PC-3 (cell line): ENCODE measurements around the gene FILIP1L. TPM values are rescaled to one million over a fixed set of nuclear protein-coding genes. Genes with fewer than 3 reads are reported as not detected.

Experiments used
- ATAC-seq: fragments of 200-7000 bp; cut with Tn5 transposase; 2 replicates; pipeline ENCODE4 v1.9.1; 2020; ENCODE audit warnings: mild to moderate bottlenecking, moderate library complexity
- BruUV-seq: library from RNA; stranded (reverse); fragments of 400-500 nt; replicated peaks from 2 replicates; lab custom pipeline; 2021; lab: Mats Ljungman, UMichigan
- CTCF ChIA-PET: fragments of 300-600 bp; sonication (Branson Sonifier 250); formaldehyde crosslinking; loops from one replicate; lab custom pipeline; 2022; ENCODE audit warnings: antibody characterized with exemption; lab: Charles Lee
- POLR2A ChIA-PET: fragments of 300-600 bp; sonication (Branson Sonifier 250); formaldehyde crosslinking; loops from one replicate; lab custom pipeline; 2022; ENCODE audit warnings: antibody characterized with exemption; ENCODE audit not compliant: unreplicated experiment; lab: Charles Lee
- DNase-seq: peaks from one replicate; pipeline ENCODE4 v3.0.0-alpha.2; 2015
- H2AFZ ChIP-seq: fragments of 300-600 bp; sonication (generic); 2 replicates; pipeline ENCODE4 v1.6.0; 2016; ENCODE audit warnings: antibody characterized with exemption, low read length
- H3F3A ChIP-seq: fragments of 300-600 bp; sonication (generic); one replicate; pipeline ENCODE4 v1.6.0; 2017; ENCODE audit warnings: antibody characterized with exemption, low read length, control low read depth, mild to moderate bottlenecking; ENCODE audit not compliant: unreplicated experiment
- H3K27ac ChIP-seq: fragments of 300-600 bp; sonication (generic); 2 replicates; pipeline ENCODE4 v1.5.1; 2016; ENCODE audit warnings: mild to moderate bottlenecking, low read length
- H3K27me3 ChIP-seq: fragments of 300-600 bp; sonication (generic); 2 replicates; pipeline ENCODE4 v1.6.1; 2016; ENCODE audit warnings: low read length, mixed read lengths
- H3K36me3 ChIP-seq: fragments of 300-600 bp; sonication (generic); 2 replicates; pipeline ENCODE4 v1.6.1; 2016; ENCODE audit warnings: low read depth, mixed run types, low read length, mixed read lengths
- H3K4me1 ChIP-seq: fragments of 300-600 bp; sonication (generic); 2 replicates; pipeline ENCODE4 v1.5.1; 2016; ENCODE audit warnings: low read length; ENCODE audit not compliant: insufficient read depth
- H3K4me2 ChIP-seq: fragments of 300-600 bp; sonication (generic); 2 replicates; pipeline ENCODE4 v1.6.0; 2016; ENCODE audit warnings: low read length
- H3K4me3 ChIP-seq: fragments of 300-600 bp; sonication (generic); 2 replicates; pipeline ENCODE4 v1.5.1; 2016; ENCODE audit warnings: mild to moderate bottlenecking, low read length, mixed read lengths
- H3K79me2 ChIP-seq: fragments of 300-600 bp; sonication (generic); 2 replicates; pipeline ENCODE4 v1.6.1; 2017; ENCODE audit warnings: low read length, mixed read lengths
- H3K9ac ChIP-seq: fragments of 300-600 bp; sonication (generic); 2 replicates; pipeline ENCODE4 v1.6.0; 2016; ENCODE audit warnings: mild to moderate bottlenecking, low read length
- H3K9me2 ChIP-seq: fragments of 300-600 bp; sonication (generic); replicated peaks from 2 replicates; pipeline ENCODE4 v1.6.1; 2016; ENCODE audit warnings: mixed run types, low read length, mixed read lengths
- H3K9me3 ChIP-seq: fragments of 300-600 bp; sonication (generic); 2 replicates; pipeline ENCODE4 v1.6.1; 2016; ENCODE audit warnings: low read length, mixed read lengths
- H4K20me1 ChIP-seq: fragments of 300-600 bp; sonication (generic); 2 replicates; pipeline ENCODE4 v1.6.1; 2016; ENCODE audit warnings: low read length, mixed read lengths
- EZH2 ChIP-seq: fragments of 300-600 bp; sonication (generic); IDR thresholded peaks from one replicate; pipeline ENCODE4 v1.6.1; 2017; ENCODE audit warnings: antibody characterized with exemption, mild to moderate bottlenecking, low read length; ENCODE audit not compliant: unreplicated experiment
- EZH2phosphoT487 ChIP-seq: fragments of 300-600 bp; sonication (generic); IDR thresholded peaks from 2 replicates; pipeline ENCODE4 v1.6.1; 2018; ENCODE audit warnings: mild to moderate bottlenecking, antibody characterized with exemption, low read length, borderline replicate concordance
- intact Hi-C: fragments of 100-400 bp; cut with micrococcal nuclease; formaldehyde crosslinking; loops from 2 replicates; pipeline ENCODE4 v1.9.0; 2023
- total RNA-seq: library from RNA; depleted of rRNA; stranded (reverse); fragments of >200 nt; gene quantifications from 2 replicates; pipeline ENCODE4 v1.2.3, GENCODE V29; 2014
- TF ChIP-seq, protein P1 (sequence below): fragments of 300-600 bp; sonication (generic); conservative IDR thresholded peaks from 2 replicates; pipeline ENCODE4 v1.5.1; 2017; ENCODE audit warnings: antibody characterized with exemption, low read depth, mild to moderate bottlenecking, low read length

Gene FILIP1L
- total RNA-seq, 1 experiment from 2014 or later: not detected

DNA sequence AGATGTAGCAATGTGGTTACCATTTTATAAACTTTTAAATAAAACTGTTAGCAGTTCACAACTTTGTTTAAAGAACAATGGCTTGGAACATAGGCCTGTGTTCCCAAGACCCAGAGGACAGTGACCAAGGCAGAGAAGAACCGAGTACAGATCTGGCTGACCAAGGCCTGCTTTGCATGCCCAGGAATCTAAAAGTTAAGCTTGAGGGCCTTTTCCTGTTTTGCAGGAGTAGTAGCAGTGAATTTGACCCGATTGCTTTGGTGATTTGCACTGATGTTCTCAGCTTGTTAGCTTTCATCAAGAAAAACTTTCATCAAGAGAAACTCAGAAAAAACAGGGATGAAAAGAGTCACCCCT, 9.9 kb downstream of the FILIP1L start:
- Histone ChIP-seq H3K36me3 (no peaks in the 10 kb centered on the region), H3K4me1 (peaks cover 63% of the 10 kb centered on the region), H3K4me2 (peak overlapping the region; percentile 66), H3K9ac (peak overlapping the region; percentile 6; the same call in 1 of the 2 replicates), H3K27me3 (no peaks in the 10 kb centered on the region), H3K4me3 (no peak overlapping the region), H3F3A (peaks cover 5% of the 10 kb centered on the region), H4K20me1 (0 out of 2 replicates have a peak, but pooled peaks cover 4% of the 10 kb centered on the region), H3K79me2 (no peaks in the 10 kb centered on the region), H2AFZ (no peak overlapping the region), H3K9me3 (no peaks in the 10 kb centered on the region), H3K27ac (peak overlapping the region; percentile 88), H3K9me2 (no peaks in the 10 kb centered on the region)
- no peak for ATAC-seq
- ChIA-PET POLR2A (interaction anchor here (0.8 kb wide), 2 partner anchors 150 to 156 kb away, joined by 5 read pairs; partner anchors contain the start of gene TBC1D23), CTCF (interaction anchor here (0.9 to 1.3 kb wide), 2 partner anchors 57 to 261 kb away, joined by 3 read pairs; no protein-coding TSS in a partner anchor)
- intact Hi-C loops: loop anchor here (2.0 kb wide), 1 partner anchor 262 kb away; no protein-coding TSS in a partner anchor
- BruUV-seq: no TSS peak
- DNase-seq: no peak
- TF ChIP-seq EZH2phosphoT487 (no peak), EZH2 (no peak)
- TF ChIP-seq, protein P1, sequence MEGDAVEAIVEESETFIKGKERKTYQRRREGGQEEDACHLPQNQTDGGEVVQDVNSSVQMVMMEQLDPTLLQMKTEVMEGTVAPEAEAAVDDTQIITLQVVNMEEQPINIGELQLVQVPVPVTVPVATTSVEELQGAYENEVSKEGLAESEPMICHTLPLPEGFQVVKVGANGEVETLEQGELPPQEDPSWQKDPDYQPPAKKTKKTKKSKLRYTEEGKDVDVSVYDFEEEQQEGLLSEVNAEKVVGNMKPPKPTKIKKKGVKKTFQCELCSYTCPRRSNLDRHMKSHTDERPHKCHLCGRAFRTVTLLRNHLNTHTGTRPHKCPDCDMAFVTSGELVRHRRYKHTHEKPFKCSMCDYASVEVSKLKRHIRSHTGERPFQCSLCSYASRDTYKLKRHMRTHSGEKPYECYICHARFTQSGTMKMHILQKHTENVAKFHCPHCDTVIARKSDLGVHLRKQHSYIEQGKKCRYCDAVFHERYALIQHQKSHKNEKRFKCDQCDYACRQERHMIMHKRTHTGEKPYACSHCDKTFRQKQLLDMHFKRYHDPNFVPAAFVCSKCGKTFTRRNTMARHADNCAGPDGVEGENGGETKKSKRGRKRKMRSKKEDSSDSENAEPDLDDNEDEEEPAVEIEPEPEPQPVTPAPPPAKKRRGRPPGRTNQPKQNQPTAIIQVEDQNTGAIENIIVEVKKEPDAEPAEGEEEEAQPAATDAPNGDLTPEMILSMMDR: no peak

DNA sequence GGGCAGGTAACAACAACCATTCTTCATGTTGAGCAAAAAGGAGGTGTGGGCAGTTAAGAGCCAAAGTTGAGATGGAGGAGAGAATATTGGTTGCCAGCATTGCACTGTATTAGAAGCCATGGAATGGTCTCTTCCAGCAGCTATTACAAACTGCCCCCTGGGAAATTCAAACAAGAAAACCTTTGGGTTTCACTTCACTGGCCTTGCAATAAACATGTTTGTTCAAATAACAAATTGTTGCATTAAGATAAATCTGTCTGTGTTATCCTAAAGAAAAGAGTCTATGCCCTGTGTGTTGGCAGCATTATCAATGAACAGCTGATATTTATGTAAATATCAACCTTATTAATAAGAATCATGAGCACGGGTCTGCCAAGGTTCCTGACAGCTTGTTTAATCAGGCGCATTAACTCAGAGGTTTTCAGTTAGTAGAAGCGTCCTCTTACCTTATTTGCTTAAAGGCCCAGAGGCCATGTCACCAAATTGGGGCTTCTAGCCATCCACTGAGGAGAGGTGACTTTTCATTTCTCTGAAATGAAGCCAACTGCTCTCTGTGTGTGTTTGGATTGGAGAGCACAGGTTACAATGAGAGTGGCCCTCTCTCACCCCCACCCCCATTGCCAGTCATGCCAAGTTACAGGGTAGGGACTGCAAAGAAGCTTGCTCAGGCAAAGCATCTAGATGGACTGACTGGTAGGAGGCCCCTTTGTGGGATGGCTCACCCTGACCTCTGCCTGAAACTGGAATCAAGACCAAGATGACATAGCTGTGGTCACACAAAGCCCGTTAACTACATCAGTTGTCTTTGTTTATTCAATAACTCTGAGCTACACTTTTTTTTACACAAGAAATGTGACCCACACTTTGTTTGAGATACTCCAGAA, 10.5 kb downstream of the FILIP1L start:
- H3K27me3 ChIP-seq: no peaks in the 10 kb centered on the region
- 0 out of 2 replicates have a peak, but pooled peaks cover 4% of the 10 kb centered on the region for H4K20me1 ChIP-seq
- peak overlapping the region; percentile 88 for H3K27ac ChIP-seq
- peaks cover 69% of the 10 kb centered on the region for H3K4me1 ChIP-seq
- no peaks in the 10 kb centered on the region for H3K9me2 ChIP-seq
- POLR2A ChIA-PET: interaction anchor here (0.8 kb wide), 1 partner anchor 157 kb away, joined by 5 read pairs; the partner anchor contains the start of gene TBC1D23
- H3K9me3 ChIP-seq: no peaks in the 10 kb centered on the region
- CTCF ChIA-PET: no interaction called here
- BruUV-seq: no TSS peak
- no peaks in the 10 kb centered on the region for H3K79me2 ChIP-seq
- H3K4me3 ChIP-seq: no peak overlapping the region
- peak overlapping the region; percentile 66 for H3K4me2 ChIP-seq
- H3K9ac ChIP-seq: no peak overlapping the region
- intact Hi-C loops: loop anchor here (2.0 kb wide), 1 partner anchor 261 kb away; no protein-coding TSS in a partner anchor
- H2AFZ ChIP-seq: no peak overlapping the region
- H3F3A ChIP-seq: peaks cover 5% of the 10 kb centered on the region
- no peak for TF ChIP-seq EZH2
- no peak for TF ChIP-seq EZH2phosphoT487
- TF ChIP-seq, protein P1: no peak
- DNase-seq: peak; percentile 78
- peak; percentile 39 for ATAC-seq
- H3K36me3 ChIP-seq: no peaks in the 10 kb centered on the region
